Gastrocnemius medialis (tissue), 4 donors: ENCODE results near the gene PRKCH. TPM values are rescaled to one million over a fixed set of nuclear protein-coding genes. Genes with fewer than 3 reads are reported as not detected.

ENCODE experiments used
- ATAC-seq, 2 donors: fragments of 150-250 bp; one replicate each; pipeline ENCODE4 v1.9.1; 2016
- DNase-seq, 2 donors: peaks; one replicate each; pipeline ENCODE4 v3.0.0-alpha.2; 2019
- H3K27ac ChIP-seq, 4 donors: fragments of 200-600 bp; sonication (generic); 1 replicate in 1 of 4; 2 replicates in 3 of 4; pipeline ENCODE4 v1.5.1; 2016 to 2018; ENCODE audit warnings: mild to moderate bottlenecking in 2 of 4, moderate library complexity in 1 of 4
- H3K27me3 ChIP-seq, 3 donors: fragments of 200-600 bp; sonication (generic) in 2 of 3; 1 replicate in 1 of 3; 2 replicates in 2 of 3; pipeline versions ENCODE4 v1.5.1 to v1.6.0; 2016 to 2019; ENCODE audit warnings: mild to moderate bottlenecking in 1 of 3, moderate library complexity in 1 of 3
- H3K36me3 ChIP-seq, 2 donors: fragments of 200-600 bp; sonication (generic) in 1 of 2; one replicate each; pipeline ENCODE4 v1.5.1; 2017 to 2018
- H3K4me1 ChIP-seq, 2 donors: fragments of 200-600 bp; sonication (generic) in 1 of 2; one replicate each; pipeline ENCODE4 v1.5.1; 2016 to 2017; ENCODE audit warnings: mild to moderate bottlenecking in 2 of 2
- H3K4me3 ChIP-seq, 4 donors: fragments of 200-600 bp; sonication (generic) in 3 of 4; 1 replicate in 1 of 4; 2 replicates in 3 of 4; pipeline ENCODE4 v1.5.1; 2016 to 2019; ENCODE audit warnings: mild to moderate bottlenecking in 2 of 4
- H3K9me3 ChIP-seq, 3 donors: fragments of 200-600 bp; sonication (generic) in 2 of 3; 1 replicate in 1 of 3; 2 replicates in 2 of 3; pipeline ENCODE4 v1.5.1; 2016 to 2019
- POLR2A ChIP-seq, 2 donors: fragments of 450-650 bp; IDR thresholded peaks; one replicate each; pipeline ENCODE4 v1.6.1; 2017; ENCODE audit warnings: antibody characterized with exemption in 2 of 2, mild to moderate bottlenecking in 2 of 2, moderate library complexity in 2 of 2
- in situ Hi-C, 4 donors: fragments of 200-750 bp; cut with MboI; loops; one replicate each; pipeline versions ENCODE4 v1.15.0 to v1.8.0; 2017; ENCODE audit warnings: low sequenced_read_pairs in 4 of 4
- intact Hi-C: fragments of 100-400 bp; cut with DNase I; formaldehyde crosslinking; loops from one replicate; pipeline ENCODE4 v1.15.1; 2023; ENCODE audit warnings: low total_unique reads
- total RNA-seq, 4 donors: library from RNA; depleted of rRNA; stranded (reverse); fragments of >200 nt; gene quantifications; one replicate each; pipeline versions ENCODE4 v1.1.0 to v1.2.3, GENCODE V29; 2016
- TF ChIP-seq, protein P1 (sequence below), 5 experiments: fragments of 450-650 bp in 3 of 5; fragments of 200-600 bp in 2 of 5; sonication (generic) in 2 of 5; IDR thresholded peaks in 4 of 5; conservative IDR thresholded peaks in 1 of 5; 1 replicate in 4 of 5; 2 replicates in 1 of 5; pipeline ENCODE4 v1.5.1; 2016 to 2019; ENCODE audit warnings: antibody characterized with exemption in 5 of 5, mild to moderate bottlenecking in 3 of 5, moderate library complexity in 3 of 5

PRKCH gene
- total RNA-seq, 4 donors from 2014 or later: 11.3 to 32.4 (median 16.6) TPM

DNA sequence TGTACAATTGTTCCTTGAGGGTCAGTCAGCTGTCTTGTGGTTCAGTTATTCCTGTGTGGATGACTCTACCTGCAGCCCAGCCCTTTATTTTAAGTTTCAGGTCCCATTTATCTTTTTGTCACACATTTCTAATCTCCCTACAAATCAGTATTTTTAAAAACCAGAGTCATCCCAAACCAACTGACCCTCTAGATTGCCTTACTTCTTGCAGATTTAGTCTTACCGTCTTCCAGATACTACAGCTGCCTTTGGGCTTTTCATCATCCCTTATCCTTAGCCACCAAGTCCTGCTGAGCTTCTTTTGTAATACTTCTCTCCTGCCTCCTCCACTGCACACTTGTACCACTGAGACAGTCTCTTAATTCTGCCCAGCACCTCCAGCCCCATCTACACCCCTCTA is 54.9 kb downstream of the PRKCH start:
- Histone ChIP-seq H3K27me3 (no peaks in the 10 kb centered on the region), H3K9me3 (peaks cover 0 to 9% (median 3%) of the 10 kb centered on the region in 3 donors), H3K4me1 (peaks cover 0 to 2% of the 10 kb centered on the region in 2 donors), H3K36me3 (no peaks in the 10 kb centered on the region), H3K27ac (no peak overlapping the region), H3K4me3 (no peak overlapping the region)
- no peak for DNase-seq
- no peak for TF ChIP-seq POLR2A (IDR thresholded peaks at IDR 0.05)
- TF ChIP-seq, protein P1, sequence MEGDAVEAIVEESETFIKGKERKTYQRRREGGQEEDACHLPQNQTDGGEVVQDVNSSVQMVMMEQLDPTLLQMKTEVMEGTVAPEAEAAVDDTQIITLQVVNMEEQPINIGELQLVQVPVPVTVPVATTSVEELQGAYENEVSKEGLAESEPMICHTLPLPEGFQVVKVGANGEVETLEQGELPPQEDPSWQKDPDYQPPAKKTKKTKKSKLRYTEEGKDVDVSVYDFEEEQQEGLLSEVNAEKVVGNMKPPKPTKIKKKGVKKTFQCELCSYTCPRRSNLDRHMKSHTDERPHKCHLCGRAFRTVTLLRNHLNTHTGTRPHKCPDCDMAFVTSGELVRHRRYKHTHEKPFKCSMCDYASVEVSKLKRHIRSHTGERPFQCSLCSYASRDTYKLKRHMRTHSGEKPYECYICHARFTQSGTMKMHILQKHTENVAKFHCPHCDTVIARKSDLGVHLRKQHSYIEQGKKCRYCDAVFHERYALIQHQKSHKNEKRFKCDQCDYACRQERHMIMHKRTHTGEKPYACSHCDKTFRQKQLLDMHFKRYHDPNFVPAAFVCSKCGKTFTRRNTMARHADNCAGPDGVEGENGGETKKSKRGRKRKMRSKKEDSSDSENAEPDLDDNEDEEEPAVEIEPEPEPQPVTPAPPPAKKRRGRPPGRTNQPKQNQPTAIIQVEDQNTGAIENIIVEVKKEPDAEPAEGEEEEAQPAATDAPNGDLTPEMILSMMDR (IDR thresholded peaks at IDR 0.05 in 4 of 5, conservative IDR thresholded peaks at IDR 0.05 in 1 of 5): no peak
- intact Hi-C loops (no loop called here), in situ Hi-C loops (no loop called here)
- ATAC-seq: no peak

DNA sequence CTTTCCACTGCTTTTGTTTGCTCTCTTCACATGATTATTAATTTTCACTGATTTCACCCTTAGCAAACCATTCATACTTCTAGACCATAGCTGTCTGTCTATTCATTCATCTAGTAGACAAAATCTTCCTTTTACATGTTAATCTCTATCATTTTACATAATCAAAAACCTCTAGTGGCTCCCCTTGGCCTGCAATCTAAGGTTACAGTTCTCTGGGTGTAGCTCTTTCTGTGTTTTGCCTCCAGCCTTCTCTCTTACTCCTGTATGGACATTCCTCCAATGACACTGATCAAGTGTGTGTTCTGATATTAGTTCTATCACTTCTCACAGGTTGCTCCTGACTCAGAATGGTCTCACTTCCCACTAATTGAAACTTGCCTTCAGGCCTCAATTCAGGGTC is 56.4 kb downstream of the PRKCH start:
- in situ Hi-C loops: no loop called here
- Histone ChIP-seq H3K4me3 (no peak overlapping the region), H3K9me3 (peaks cover 0 to 9% (median 3%) of the 10 kb centered on the region in 3 donors), H3K27ac (no peak overlapping the region), H3K36me3 (no peaks in the 10 kb centered on the region), H3K27me3 (no peaks in the 10 kb centered on the region), H3K4me1 (peaks cover 7 to 13% of the 10 kb centered on the region in 2 donors)
- no peak for TF ChIP-seq POLR2A (IDR thresholded peaks at IDR 0.05)
- TF ChIP-seq, protein P1 (IDR thresholded peaks at IDR 0.05 in 4 of 5, conservative IDR thresholded peaks at IDR 0.05 in 1 of 5): no peak
- ATAC-seq: no peak
- intact Hi-C loops: no loop called here
- no peak for DNase-seq

DNA sequence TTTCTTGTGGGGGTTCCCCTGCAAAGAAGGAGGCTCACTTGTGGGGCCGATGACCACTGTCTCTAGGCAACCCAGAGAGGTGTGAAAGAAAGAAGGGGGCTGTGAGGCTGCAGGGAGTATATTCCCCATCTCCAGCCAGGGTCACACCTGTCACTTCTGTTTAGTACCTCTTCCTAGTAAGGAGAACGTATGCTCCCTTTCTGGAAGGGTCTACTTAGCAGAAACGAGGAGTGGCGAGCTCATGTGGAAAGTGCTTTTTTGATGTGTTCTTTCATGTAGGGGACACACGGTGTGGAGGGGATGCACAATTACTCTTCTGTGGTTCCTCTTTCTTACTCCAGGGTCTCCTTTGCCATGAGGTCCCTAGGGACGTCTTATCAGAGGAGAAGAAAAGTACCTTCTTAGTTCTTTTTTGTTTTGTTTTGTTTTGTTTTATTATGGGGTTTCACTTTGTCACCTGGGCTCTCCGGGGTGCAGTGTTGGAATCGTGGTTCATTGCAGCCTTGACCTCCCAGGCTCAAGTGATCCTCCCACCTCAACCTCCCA is 58.3 kb downstream of the PRKCH start:
- Histone ChIP-seq H3K27me3 (no peaks in the 10 kb centered on the region), H3K4me1 (peaks cover 8 to 25% of the 10 kb centered on the region in 2 donors), H3K4me3 (no peak overlapping the region), H3K27ac (no peak overlapping the region), H3K36me3 (no peaks in the 10 kb centered on the region), H3K9me3 (peaks cover 0 to 3% (median 2%) of the 10 kb centered on the region in 3 donors)
- ATAC-seq: no peak
- no peak for DNase-seq
- TF ChIP-seq, protein P1 (IDR thresholded peaks at IDR 0.05 in 4 of 5, conservative IDR thresholded peaks at IDR 0.05 in 1 of 5): no peak
- no peak for TF ChIP-seq POLR2A (IDR thresholded peaks at IDR 0.05)
- intact Hi-C loops (no loop called here), in situ Hi-C loops (no loop called here)

DNA sequence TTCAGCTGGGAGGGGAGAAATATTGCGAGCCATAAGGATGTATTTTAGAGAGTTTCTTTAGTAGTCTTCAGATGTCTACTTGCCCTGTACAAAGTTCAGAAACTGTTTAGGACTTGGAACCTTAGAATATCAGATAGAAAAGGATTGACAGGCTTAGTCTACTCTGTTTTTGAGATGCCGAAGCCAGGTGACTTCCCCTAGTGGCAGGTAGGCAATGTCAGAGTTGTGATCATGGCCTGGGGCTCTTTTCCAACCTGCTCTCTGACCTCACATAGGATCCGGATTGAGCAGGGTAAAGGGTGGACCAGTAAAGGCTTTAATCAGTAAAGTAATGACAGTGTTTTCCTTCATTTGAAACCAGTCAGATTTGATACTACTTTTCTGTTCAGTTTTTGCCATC is 59.6 kb downstream of the PRKCH start:
- Histone ChIP-seq H3K36me3 (no peaks in the 10 kb centered on the region), H3K27me3 (no peaks in the 10 kb centered on the region), H3K4me3 (no peak overlapping the region), H3K9me3 (no peaks in the 10 kb centered on the region), H3K27ac (no peak overlapping the region), H3K4me1 (peaks cover 8 to 35% of the 10 kb centered on the region in 2 donors)
- DNase-seq (no peak), ATAC-seq (no peak)
- intact Hi-C loops: no loop called here
- in situ Hi-C loops: no loop called here
- no peak for TF ChIP-seq POLR2A (IDR thresholded peaks at IDR 0.05)
- TF ChIP-seq, protein P1 (IDR thresholded peaks at IDR 0.05 in 4 of 5, conservative IDR thresholded peaks at IDR 0.05 in 1 of 5): no peak

DNA sequence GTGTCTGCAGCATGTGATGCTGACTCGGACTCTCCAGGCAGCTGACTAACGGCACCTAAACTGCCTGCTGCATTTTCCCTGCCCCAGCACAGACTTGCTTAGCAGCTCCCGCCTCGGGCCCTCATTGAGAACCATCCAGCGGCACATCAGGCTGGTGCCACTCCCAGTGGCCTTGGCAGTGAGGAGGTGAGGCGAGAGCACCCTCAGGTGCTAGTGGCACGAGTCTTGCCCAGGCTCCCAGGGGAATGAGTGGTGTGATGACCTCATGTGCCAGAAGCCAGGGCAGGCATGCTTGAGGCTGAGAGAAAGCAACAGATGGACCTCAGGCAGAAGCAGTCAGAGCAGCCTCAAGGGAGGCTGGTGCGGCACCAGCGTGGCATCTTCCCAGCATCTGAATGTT is 60.2 kb downstream of the PRKCH start:
- Histone ChIP-seq H3K36me3 (no peaks in the 10 kb centered on the region), H3K4me1 (peaks cover 12 to 41% of the 10 kb centered on the region in 2 donors), H3K27me3 (no peaks in the 10 kb centered on the region), H3K9me3 (no peaks in the 10 kb centered on the region), H3K4me3 (no peak overlapping the region), H3K27ac (peak overlapping the region in 1 of 4 donors; percentile 6)
- TF ChIP-seq, protein P1 (IDR thresholded peaks at IDR 0.05 in 4 of 5, conservative IDR thresholded peaks at IDR 0.05 in 1 of 5): no peak
- no peak for TF ChIP-seq POLR2A (IDR thresholded peaks at IDR 0.05)
- intact Hi-C loops (no loop called here), in situ Hi-C loops (no loop called here)
- ATAC-seq (peak; percentile 39 to 61), DNase-seq (peak; percentile 8 to 27)
